MM.1S (cell line): Measurements from ENCODE around the gene COL26A1.

Experiments used
- DNase-seq: peaks from one replicate; pipeline ENCODE4 v3.0.0-alpha.2; 2015
- H2AFZ ChIP-seq: fragments of 300-600 bp; sonication (generic); 2 replicates; pipeline ENCODE4 v1.6.0; 2016; ENCODE audit warnings: antibody characterized with exemption, low read length
- H3F3A ChIP-seq: fragments of 300-600 bp; sonication (generic); 2 replicates; pipeline ENCODE4 v1.6.1; 2016; ENCODE audit warnings: mild to moderate bottlenecking, antibody characterized with exemption, low read length, moderate library complexity, mixed read lengths; ENCODE audit not compliant: insufficient read depth
- H3K27ac ChIP-seq: fragments of 300-600 bp; sonication (generic); 2 replicates; pipeline ENCODE4 v1.5.1; 2016; ENCODE audit warnings: mild to moderate bottlenecking, low read length
- H3K27me3 ChIP-seq: fragments of 300-600 bp; sonication (generic); replicated peaks from 2 replicates; pipeline ENCODE4 v1.6.0; 2016; ENCODE audit warnings: low read length; ENCODE audit not compliant: insufficient read depth
- H3K36me3 ChIP-seq: fragments of 300-600 bp; sonication (generic); replicated peaks from 2 replicates; pipeline ENCODE4 v1.6.1; 2016; ENCODE audit warnings: mild to moderate bottlenecking, low read length, mixed read lengths; ENCODE audit not compliant: insufficient read depth
- H3K4me1 ChIP-seq: fragments of 300-600 bp; sonication (generic); 2 replicates; pipeline ENCODE4 v1.6.1; 2016; ENCODE audit warnings: low read length, mixed read lengths
- H3K4me2 ChIP-seq: fragments of 300-600 bp; sonication (generic); 2 replicates; pipeline ENCODE4 v1.6.0; 2016; ENCODE audit warnings: low read depth, low read length
- H3K4me3 ChIP-seq: fragments of 300-600 bp; sonication (generic); 2 replicates; pipeline ENCODE4 v1.5.1; 2016; ENCODE audit warnings: low read length, mixed read lengths
- H3K79me2 ChIP-seq: fragments of 300-600 bp; sonication (generic); 2 replicates; pipeline ENCODE4 v1.6.1; 2016; ENCODE audit warnings: mixed run types, low read length, mixed read lengths
- H3K9ac ChIP-seq: fragments of 300-600 bp; sonication (generic); 2 replicates; pipeline ENCODE4 v1.6.1; 2016; ENCODE audit warnings: low read length, mixed read lengths
- H3K9me2 ChIP-seq: fragments of 300-600 bp; sonication (generic); replicated peaks from 2 replicates; pipeline ENCODE4 v1.6.1; 2016; ENCODE audit warnings: mild to moderate bottlenecking, low read length, mixed read lengths; ENCODE audit not compliant: insufficient read depth
- H3K9me3 ChIP-seq: fragments of 300-600 bp; sonication (generic); replicated peaks from 2 replicates; pipeline ENCODE4 v1.6.1; 2016; ENCODE audit warnings: mild to moderate bottlenecking, low read length, mixed read lengths; ENCODE audit not compliant: insufficient read depth
- H4K20me1 ChIP-seq: fragments of 300-600 bp; sonication (generic); 2 replicates; pipeline ENCODE4 v1.6.1; 2016; ENCODE audit warnings: mild to moderate bottlenecking, low read length, moderate library complexity, mixed read lengths; ENCODE audit not compliant: insufficient read depth
- EZH2 ChIP-seq: fragments of 300-600 bp; sonication (generic); optimal IDR thresholded peaks from 2 replicates; pipeline ENCODE3; 2017; ENCODE audit warnings: low read depth, mild to moderate bottlenecking, antibody characterized with exemption, low read length, mixed read lengths
- TF ChIP-seq, protein P1 (sequence below): fragments of 300-600 bp; sonication (generic); IDR thresholded peaks from 2 replicates; pipeline ENCODE4 v1.5.1; 2016; ENCODE audit warnings: antibody characterized with exemption, low read length, mixed read lengths

COL26A1 gene

DNA sequence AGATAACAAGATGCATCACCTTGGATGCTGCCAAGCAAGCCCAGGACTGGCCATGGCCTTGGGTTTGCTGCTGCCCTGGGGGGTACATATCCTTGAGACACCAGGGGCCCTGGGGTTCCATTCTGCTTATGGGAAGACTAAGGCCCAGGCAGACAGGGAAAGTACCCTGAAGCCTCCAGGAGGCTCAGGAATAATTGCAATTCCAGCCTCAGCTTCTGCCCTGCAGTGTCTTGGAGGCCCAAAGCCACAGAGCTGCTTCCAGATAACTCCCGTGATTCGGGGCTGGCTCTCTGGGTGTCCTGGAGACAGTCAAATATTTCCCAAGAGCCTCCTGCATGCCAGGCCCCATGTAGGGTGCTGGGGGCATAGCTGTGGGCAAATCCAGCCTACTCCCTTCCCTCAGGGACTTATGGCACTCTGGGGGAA is 243.8 kb downstream of the COL26A1 start:
- Histone ChIP-seq H2AFZ (no peak overlapping the region), H3K4me3 (no peak overlapping the region), H3K79me2 (no peaks in the 10 kb centered on the region), H3K9me3 (no peaks in the 10 kb centered on the region), H3K36me3 (no peaks in the 10 kb centered on the region), H3K9me2 (no peaks in the 10 kb centered on the region), H4K20me1 (no peaks in the 10 kb centered on the region), H3K4me1 (no peaks in the 10 kb centered on the region), H3K27ac (no peak overlapping the region), H3F3A (no peaks in the 10 kb centered on the region), H3K4me2 (no peak overlapping the region), H3K9ac (no peak overlapping the region), H3K27me3 (no peaks in the 10 kb centered on the region)
- DNase-seq, result no peak
- TF ChIP-seq, protein P1, sequence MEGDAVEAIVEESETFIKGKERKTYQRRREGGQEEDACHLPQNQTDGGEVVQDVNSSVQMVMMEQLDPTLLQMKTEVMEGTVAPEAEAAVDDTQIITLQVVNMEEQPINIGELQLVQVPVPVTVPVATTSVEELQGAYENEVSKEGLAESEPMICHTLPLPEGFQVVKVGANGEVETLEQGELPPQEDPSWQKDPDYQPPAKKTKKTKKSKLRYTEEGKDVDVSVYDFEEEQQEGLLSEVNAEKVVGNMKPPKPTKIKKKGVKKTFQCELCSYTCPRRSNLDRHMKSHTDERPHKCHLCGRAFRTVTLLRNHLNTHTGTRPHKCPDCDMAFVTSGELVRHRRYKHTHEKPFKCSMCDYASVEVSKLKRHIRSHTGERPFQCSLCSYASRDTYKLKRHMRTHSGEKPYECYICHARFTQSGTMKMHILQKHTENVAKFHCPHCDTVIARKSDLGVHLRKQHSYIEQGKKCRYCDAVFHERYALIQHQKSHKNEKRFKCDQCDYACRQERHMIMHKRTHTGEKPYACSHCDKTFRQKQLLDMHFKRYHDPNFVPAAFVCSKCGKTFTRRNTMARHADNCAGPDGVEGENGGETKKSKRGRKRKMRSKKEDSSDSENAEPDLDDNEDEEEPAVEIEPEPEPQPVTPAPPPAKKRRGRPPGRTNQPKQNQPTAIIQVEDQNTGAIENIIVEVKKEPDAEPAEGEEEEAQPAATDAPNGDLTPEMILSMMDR, result no peak
- no peak for TF ChIP-seq EZH2
